Measurements from ENCODE around the gene SSNA1.
"Not testable (repeated sequence)": the region's sequence is repeated elsewhere in the genome, so short reads cannot be mapped to it uniquely, and the experiment has no call there.

Gene SSNA1

GRCh38 chr9:137234758-137235423 lies 46.4 kb downstream of the SSNA1 start:
- DNase-seq = no peak

GRCh38 chr9:137235424-137236237 lies 47.2 kb downstream of the SSNA1 start:
- no peak for DNase-seq

GRCh38 chr9:137236238-137236935 lies 47.9 kb downstream of the SSNA1 start:
- DNase-seq = peak; percentile 85

GRCh38 chr9:137236936-137237421 lies 48.5 kb downstream of the SSNA1 start:
- DNase-seq = no peak

- DNase-seq = no peak
Observed at GRCh38 chr9:137237759-137238726, 49.6 kb downstream of the SSNA1 start.

GRCh38 chr9:137239541-137240200 lies 51.2 kb downstream of the SSNA1 start:
- not testable (repeated sequence) for DNase-seq
